ENCODE measurements around the gene ANKRD31.
A peak's percentile ranks its signal among the peaks of the same experiment; 100 is the strongest.
"Not testable (repeated sequence)": the region's sequence is repeated elsewhere in the genome, so short reads cannot be mapped to it uniquely, and the experiment has no call there.

ANKRD31 gene

DNA sequence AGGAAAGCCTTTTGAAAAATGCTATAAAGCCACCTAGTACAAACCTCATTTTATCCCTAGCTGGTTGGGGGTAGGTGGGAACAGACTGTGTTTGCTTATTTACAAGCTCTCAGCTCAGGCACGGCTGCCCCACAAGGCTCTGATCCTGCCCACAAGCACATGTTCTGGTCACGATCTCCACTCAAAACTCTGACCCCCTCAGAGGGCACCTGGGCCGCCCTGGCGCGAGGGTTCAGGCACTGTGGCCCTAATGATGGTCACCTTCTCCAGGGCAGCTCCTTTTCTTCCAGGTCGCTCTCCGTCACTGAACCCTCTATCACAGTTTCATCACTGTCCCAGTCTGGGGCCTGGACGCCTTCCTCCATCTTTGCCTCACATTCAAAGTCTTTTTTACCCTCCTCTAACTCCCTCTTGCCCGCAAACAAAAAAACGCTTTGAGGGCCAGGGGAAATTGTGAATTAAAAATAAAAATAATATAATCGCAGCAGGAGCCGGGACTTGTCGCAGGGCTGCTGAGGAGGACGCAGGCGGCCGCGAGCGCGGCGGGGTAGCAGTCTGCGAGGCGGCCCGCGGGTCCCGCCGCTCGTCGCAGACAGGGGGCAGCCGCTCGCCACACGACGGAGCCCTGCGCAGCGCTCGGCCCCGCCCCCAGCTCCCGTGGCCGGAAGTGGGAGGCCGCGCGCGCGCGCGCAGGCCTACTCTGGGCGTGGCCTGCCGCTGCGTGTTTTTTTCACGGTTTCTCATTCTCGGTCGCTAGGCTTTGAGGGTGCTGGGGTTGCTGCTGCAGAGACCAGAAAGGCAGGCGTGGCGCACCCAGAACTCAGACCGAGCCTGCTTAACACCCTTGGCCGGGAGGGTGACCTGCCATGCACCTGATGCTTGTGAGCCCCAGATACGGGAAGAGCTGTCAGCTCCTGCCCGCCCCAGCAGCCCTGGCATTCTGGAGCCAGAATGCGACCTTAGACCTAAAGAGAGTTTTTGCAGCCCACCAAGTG, at the start of gene ANKRD31:
ANKRD31 (minus strand) TSS at position 557 of the 995 bp plus-strand sequence; CDS start at position 365, 192 bp downstream.
- DNase-seq: peak; percentile 90 to 98 (median 96)

DNA sequence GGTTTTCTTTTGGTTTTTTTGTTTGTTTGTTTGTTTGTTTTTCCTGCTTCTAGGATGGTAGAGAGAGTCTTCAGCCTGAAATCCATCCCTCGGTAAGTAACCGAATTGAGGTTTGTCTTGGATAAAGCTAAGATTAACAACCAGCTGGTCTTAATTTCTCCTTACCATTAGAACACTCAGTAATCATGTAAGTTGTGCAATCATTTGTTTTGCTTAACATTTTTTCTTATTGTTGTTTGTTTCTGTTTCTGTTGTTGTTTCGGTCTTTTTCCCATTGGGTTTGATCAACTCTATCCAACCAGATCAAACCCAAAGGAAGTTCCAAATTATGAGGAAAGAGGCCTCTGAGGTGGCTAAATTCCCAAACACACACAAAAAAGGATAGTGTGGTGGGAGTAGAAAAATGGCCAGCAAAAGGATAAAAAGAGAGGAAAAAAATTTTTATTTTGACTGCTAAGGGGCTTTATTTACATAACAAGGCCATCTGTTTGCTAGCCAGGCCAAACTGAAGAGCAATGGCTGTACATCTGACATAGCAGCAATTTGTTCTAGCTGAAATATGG, 49.6 kb upstream of the ANKRD31 start:
- DNase-seq: no peak

GRCh38 chr5:75282581-75282980, 45.9 kb upstream of the ANKRD31 start:
- DNase-seq: no peak

GRCh38 chr5:75281716-75282465, 45.2 kb upstream of the ANKRD31 start:
- no peak for DNase-seq

GRCh38 chr5:75279321-75279720, 42.6 kb upstream of the ANKRD31 start:
- no peak for DNase-seq

DNA sequence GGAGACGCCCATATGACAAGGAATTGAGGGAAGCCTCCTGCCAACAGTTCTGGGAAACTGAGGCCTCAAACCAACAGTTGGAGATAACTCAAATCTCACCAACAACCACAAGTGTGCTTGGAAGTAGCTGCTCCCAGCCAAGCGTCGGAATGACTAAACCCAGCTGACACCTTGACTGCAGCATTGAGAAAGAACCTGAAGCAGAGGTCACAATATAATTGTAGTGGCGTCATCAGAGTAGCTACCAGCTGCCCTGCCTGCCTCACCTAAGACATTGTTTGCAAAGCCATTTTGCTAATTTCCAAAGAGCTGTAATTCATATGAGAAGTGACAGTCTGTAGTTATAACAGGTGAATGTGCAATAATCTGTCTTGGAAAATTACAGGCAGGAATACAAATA, 40.8 kb upstream of the ANKRD31 start:
- DNase-seq: no peak

GRCh38 chr5:75275756-75276155, 39.1 kb upstream of the ANKRD31 start:
- no peak for DNase-seq

GRCh38 chr5:75275147-75275546, 38.5 kb upstream of the ANKRD31 start:
- DNase-seq: no peak

DNA sequence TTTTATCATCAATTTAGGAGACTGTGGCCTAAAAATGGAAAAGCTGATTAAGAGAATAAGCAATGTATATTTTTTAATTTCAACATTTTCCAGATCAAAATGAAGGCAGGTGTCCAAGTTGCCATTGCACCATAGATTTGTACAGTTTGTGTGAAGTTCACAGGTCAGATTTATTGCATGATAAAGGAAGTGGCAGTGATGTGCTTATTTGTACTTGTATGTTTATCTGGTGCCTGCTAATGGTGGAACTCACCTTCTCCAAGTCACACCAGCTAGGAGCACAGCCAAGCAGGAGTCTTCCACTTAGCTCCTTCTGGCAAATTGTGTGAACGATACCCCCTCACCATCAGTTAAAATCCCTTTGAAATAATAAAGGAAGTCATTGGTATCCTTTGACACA, 37.8 kb upstream of the ANKRD31 start:
- DNase-seq: no peak

DNA sequence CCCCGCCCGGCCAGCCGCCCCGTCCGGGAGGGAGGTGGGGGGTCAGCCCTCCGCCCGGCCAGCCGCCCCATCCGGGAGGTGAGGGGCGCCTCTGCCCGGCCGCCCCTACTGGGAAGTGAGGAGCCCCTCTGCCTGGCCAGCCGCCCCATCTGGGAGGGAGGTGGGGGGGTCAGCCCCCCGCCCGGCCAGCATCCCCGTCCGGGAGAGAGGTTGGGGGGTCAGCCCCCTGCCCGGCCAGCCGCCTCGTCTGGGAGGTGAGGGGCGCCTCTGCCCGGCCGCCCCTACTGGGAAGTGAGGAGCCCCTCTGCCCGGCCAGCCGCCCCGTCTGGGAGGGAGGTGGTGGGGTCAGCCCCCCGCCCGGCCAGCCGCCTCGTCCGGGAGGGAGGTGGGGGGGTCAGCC, 33.9 kb upstream of the ANKRD31 start:
- not testable (repeated sequence) for DNase-seq

DNA sequence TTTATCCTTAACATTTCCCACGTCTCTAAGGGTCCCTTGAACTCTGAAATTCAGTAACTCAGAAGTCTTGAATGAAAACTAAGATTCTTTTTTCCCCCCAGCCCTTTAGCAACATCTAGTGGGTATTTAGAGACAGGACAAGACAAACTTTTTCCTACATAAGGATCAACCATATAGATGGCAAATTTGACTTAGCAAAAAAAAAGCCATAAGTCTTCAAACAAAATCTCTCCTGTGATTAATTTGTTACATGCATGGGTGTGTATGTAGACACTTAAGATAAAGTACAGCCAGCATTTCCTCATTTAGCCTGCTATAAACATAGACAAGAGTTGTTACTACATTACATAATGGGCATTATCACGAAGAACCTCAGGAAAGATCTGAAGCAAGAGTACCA, 29.1 kb upstream of the ANKRD31 start:
- peak; percentile 13 to 33 (median 27) for DNase-seq

- no peak for DNase-seq
These were observed 25.6 kb upstream of the ANKRD31 start for GRCh38 chr5:75262271-75262670.

DNA sequence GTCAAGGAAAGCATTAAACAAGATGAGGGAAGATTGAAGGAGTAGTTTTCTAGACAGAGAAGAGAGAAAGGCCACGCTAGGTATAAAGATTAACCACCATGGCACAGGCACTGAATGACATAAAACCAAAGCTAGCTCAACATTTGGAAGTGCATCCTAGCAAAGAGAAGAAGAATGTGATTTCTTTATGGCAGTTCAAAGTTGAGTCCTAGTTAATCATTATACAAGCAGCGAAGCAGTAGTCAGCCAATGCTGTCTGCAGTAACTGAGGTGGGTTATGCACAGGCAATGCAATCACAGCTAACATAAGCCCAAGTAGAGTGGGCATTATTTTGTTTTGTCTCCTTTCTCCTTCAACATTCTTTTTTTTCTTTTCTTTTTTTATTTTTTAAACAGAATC, 24.0 kb upstream of the ANKRD31 start:
- DNase-seq: no peak

GRCh38 chr5:75250452-75250851, 13.8 kb upstream of the ANKRD31 start:
- not testable (repeated sequence) for DNase-seq

DNA sequence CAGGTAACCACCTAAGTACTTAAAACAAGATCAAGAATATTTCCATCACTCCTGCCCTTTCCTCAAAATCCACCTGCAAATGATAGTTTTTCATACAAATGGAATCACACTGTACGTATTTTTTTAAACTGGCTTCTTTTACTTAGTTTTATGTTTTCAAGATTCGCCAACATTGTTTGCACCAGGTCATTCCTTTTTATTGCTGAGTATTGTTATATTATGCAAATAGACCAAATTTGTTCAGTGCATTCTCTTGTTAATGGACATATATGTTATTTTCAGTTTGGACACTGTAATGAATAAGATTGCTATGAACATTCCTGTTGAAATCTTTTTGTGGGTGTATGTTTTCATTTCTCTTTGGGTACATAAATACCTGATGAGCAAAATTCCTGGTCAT, 8.3 kb upstream of the ANKRD31 start:
- DNase-seq: no peak

DNA sequence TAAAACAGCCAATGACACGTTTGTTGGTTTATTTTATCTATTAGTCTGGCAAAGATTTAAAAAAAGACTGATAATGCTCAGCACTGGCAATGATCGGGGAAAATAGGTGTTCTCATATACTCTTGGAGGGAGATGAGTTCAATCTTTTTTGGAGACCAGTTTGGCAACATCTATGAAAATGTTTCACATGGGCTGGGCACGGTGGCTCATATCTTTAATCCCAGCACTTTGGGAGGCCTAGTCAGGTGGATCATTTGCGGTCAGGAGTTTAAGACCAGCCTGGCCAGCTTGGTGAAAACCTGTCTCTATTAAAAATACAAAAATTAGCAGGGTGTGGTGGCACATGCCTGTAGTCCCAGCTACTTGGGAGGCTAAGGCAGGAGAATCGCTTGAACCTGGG, 6.8 kb upstream of the ANKRD31 start:
- DNase-seq: no peak

- no peak for DNase-seq
These were observed 6.4 kb upstream of the ANKRD31 start for GRCh38 chr5:75243100-75243499.

- no peak for DNase-seq
These were observed 5.4 kb upstream of the ANKRD31 start for GRCh38 chr5:75242067-75242466.

GRCh38 chr5:75239681-75240080, 3.0 kb upstream of the ANKRD31 start:
- no peak for DNase-seq

- DNase-seq: no peak
These were observed 967 bp downstream of the ANKRD31 start for GRCh38 chr5:75235711-75236110.

DNA sequence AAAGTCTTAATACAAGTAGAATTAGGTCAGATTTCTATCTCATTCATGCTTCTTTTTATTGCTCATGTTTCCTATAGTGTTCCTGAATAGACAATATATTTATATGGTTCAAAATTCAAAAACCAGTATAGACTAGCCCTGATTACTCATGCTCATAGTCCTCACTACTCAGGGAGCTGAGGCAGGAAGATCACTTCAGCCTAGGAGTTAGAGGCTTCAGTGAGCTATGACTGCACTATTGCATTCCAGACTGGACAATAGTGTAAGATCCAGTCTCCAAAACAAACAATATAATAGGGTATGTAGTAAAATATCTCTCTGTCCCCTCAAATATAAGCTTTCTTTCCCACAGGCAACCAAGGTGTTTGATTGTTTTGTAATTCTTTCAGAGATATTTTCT, 2.4 kb downstream of the ANKRD31 start:
- no peak for DNase-seq

DNA sequence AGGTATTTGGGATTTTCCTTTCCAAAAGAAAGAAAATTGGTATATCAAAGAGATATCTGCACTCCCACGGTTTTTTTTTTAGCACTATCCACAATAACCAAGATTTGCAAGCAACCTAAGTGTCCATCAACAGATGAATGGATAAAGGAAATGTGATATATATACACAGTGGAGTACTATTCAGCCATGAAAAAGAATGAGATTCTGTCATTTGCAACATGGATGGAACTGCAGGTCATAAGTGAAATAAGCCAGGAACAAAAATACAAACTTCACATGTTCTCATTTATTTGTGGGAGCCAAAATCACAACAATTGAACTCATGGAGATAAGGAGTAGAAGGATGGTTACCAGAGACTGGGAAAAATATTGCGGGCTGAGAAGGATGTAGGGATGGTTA, 9.8 kb downstream of the ANKRD31 start:
- no peak for DNase-seq

GRCh38 chr5:75225506-75225905, 11.2 kb downstream of the ANKRD31 start:
- no peak for DNase-seq

- DNase-seq: not testable (repeated sequence)
These were observed 15.9 kb downstream of the ANKRD31 start for GRCh38 chr5:75220787-75221186.
